HUES64 (cell line): ENCODE data around the gene TMOD3.

ENCODE experiments used
- H3K27ac ChIP-seq: 2 replicates; pipeline ENCODE4 v1.7.0; 2013; ENCODE audit warnings: low read depth, low read length, inconsistent platforms
- H3K27me3 ChIP-seq: 2 replicates; pipeline ENCODE4 v1.6.1; 2013; ENCODE audit warnings: mild to moderate bottlenecking, low read length; ENCODE audit not compliant: insufficient read depth
- H3K36me3 ChIP-seq: 2 replicates; pipeline ENCODE4 v1.6.1; 2013; ENCODE audit warnings: mild to moderate bottlenecking, low read length; ENCODE audit not compliant: insufficient read depth
- H3K4me1 ChIP-seq: 2 replicates; pipeline ENCODE4 v1.6.1; 2013; ENCODE audit warnings: mild to moderate bottlenecking, low read length, moderate library complexity; ENCODE audit not compliant: insufficient read depth
- H3K4me3 ChIP-seq: 2 replicates; pipeline ENCODE4 v1.5.1; 2013; ENCODE audit warnings: mild to moderate bottlenecking, low read length, moderate library complexity
- H3K9ac ChIP-seq: 2 replicates; pipeline ENCODE4 v1.6.1; 2013; ENCODE audit warnings: mild to moderate bottlenecking, low read depth, low read length
- H3K9me3 ChIP-seq: 2 replicates; pipeline ENCODE4 v1.6.1; 2013; ENCODE audit warnings: low read depth, low read length; ENCODE audit not compliant: insufficient read depth
- whole genome bisulfite sequencing: fragments of 150-250, 120-280 bp; methylation state at CpG from one replicate; pipeline ENCODE4 v1.1.7; 2013; ENCODE audit warnings: missing lambda C conversion rate; 5-methylcytosine and 5-hydroxymethylcytosine counted together

Gene TMOD3

DNA sequence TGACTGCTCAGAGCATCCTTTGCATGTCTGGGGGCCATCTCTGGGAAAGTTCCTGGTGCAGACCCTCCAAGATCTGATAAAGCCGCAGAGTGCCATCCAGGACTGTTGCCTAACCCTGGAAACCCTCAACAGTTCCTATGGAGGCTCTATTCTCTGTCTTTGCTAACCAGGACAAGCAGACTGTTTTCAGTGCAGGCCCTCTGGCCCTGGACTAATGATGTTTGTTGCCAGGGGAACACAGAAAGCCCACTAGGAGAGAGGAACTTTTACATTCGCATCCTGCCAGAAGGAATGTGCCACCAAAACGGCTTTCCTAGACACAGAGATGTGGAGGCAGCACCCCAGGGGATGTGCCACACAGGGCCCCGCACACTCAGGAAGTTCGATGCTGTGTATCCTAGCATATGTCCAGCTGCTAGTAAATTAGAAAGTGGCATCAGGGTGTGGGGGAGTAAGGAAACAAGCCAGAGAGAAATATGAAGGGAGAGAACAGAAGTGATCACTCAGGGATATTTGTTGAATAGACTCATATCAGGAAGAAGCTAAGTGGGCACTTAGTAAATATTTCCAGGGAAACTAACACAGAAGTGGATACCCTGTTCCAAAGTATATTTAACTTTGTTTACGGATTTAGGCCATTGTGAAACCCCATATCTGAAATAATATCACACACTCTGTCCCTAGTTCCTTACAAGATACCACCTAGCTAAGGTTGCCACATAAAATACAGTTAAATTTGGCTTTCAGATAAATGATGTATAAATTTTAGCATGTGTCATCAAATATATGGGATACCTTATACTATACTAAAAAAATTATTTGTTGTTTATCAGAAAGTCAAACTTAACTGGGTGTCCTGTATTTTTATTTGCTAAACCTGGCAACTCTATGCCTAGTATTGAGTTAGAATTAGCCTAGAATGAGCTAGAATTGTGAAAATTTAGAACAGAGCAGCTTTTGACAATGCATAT lies 29.9 kb upstream of the TMOD3 start:
- 76% methylated on average over 6 of the region's 6 CpGs for WGBS
- no peaks in the 10 kb centered on the region for H3K4me1 ChIP-seq
- no peak overlapping the region for H3K9ac ChIP-seq
- no peak overlapping the region for H3K4me3 ChIP-seq
- H3K9me3 ChIP-seq = no peaks in the 10 kb centered on the region
- H3K27ac ChIP-seq = no peak overlapping the region
- H3K36me3 ChIP-seq = no peaks in the 10 kb centered on the region
- no peaks in the 10 kb centered on the region for H3K27me3 ChIP-seq

DNA sequence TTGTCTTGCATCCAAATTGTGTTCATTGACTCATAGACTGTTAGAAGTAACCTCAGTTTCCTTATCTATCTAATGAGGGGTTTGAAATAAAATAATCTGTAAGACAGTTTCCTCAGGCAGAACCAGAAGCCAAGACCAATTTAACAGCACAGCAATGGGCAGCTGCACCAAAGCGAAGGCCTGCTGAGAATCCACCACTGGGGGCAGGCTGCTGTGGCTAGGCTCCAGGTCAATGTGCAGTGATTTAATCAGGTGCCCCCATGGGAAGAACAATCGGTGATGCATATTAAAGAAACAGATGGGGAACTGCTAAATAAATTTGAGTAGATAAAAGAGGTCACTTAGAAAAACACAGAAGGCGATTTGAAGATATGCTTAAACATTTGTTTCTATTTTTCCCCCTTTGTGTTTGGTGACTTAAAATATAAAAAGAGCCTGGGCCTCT lies 28.0 kb upstream of the TMOD3 start:
- 70% methylated on average over 3 of the region's 3 CpGs for WGBS
- Histone ChIP-seq H3K27me3 (no peaks in the 10 kb centered on the region), H3K9ac (no peak overlapping the region), H3K4me3 (no peak overlapping the region), H3K9me3 (no peaks in the 10 kb centered on the region), H3K4me1 (no peaks in the 10 kb centered on the region), H3K27ac (no peak overlapping the region), H3K36me3 (no peaks in the 10 kb centered on the region)

DNA sequence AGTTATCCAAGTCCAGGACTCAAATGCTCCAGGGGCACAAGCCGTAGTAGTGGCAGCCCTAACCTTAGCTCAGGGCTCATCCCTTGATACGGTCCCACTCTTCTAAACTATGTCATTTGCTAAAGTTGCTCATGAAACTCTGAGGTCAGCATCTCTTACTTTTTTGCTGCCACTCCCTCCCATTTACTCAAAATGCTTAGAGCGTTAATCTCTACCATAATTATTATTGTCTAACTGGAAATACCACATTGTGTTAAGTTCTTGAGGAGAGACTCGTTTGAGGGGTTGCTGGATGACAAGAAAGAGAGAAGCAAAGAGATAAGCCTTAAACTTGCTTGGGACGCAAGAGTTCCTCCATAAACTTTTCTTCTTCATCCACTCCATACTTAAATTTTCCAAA lies 26.9 kb upstream of the TMOD3 start:
- 95% methylated on average over 3 of the region's 5 CpGs for WGBS
- no peaks in the 10 kb centered on the region for H3K4me1 ChIP-seq
- no peaks in the 10 kb centered on the region for H3K27me3 ChIP-seq

GRCh38 chr15:51803965-51804364 lies 25.5 kb upstream of the TMOD3 start:
- Histone ChIP-seq H3K36me3 (no peaks in the 10 kb centered on the region), H3K27ac (no peak overlapping the region), H3K9me3 (no peaks in the 10 kb centered on the region), H3K27me3 (no peaks in the 10 kb centered on the region), H3K4me1 (no peaks in the 10 kb centered on the region), H3K9ac (no peak overlapping the region), H3K4me3 (no peak overlapping the region)
- WGBS = 79% methylated on average over 2 of the region's 2 CpGs

More for the DNA sequence above, 26.9 kb upstream of the TMOD3 start:
- no peak overlapping the region for H3K9ac ChIP-seq
- H3K4me3 ChIP-seq = no peak overlapping the region
- no peaks in the 10 kb centered on the region for H3K36me3 ChIP-seq
- H3K9me3 ChIP-seq = no peaks in the 10 kb centered on the region
- H3K27ac ChIP-seq = no peak overlapping the region

- Histone ChIP-seq H3K4me1 (no peaks in the 10 kb centered on the region), H3K27me3 (no peaks in the 10 kb centered on the region), H3K36me3 (no peaks in the 10 kb centered on the region), H3K4me3 (no peak overlapping the region), H3K9ac (no peak overlapping the region), H3K9me3 (no peaks in the 10 kb centered on the region), H3K27ac (no peak overlapping the region)
- WGBS = 91% methylated on average over 2 of the region's 2 CpGs
Observed at GRCh38 chr15:51806123-51806522, 23.3 kb upstream of the TMOD3 start.

GRCh38 chr15:51809457-51809856 lies 20.0 kb upstream of the TMOD3 start:
- Histone ChIP-seq H3K27ac (no peak overlapping the region), H3K36me3 (no peaks in the 10 kb centered on the region), H3K9me3 (no peaks in the 10 kb centered on the region), H3K4me3 (no peak overlapping the region), H3K9ac (no peak overlapping the region), H3K27me3 (no peaks in the 10 kb centered on the region), H3K4me1 (no peaks in the 10 kb centered on the region)
- 95% methylated on average over 1 of the region's 1 CpG for WGBS

DNA sequence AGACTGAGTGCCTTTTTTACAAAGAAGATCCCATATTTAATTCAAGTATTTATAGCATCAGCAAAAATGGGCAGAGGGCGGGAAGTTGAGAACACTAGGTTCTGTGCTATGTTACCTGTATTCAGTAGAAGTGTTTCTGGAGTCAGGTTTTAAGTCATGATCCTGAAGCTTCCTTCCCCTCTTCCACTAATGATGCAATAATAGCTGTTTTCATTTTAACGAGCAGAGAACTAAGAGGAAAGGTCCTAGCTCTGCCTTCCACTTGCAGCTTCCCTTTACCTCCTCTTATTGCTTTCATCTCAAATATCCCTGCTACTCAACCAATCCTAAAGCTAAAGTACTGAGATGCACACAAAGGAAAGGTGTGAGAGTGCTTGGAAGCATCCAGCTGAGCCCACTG lies 16.9 kb upstream of the TMOD3 start:
- H3K27ac ChIP-seq = no peak overlapping the region
- no peaks in the 10 kb centered on the region for H3K27me3 ChIP-seq
- H3K4me1 ChIP-seq = no peaks in the 10 kb centered on the region
- H3K9ac ChIP-seq = no peak overlapping the region
- H3K36me3 ChIP-seq = no peaks in the 10 kb centered on the region
- 86% methylated on average over 1 of the region's 2 CpGs for WGBS
- H3K9me3 ChIP-seq = no peaks in the 10 kb centered on the region
- no peak overlapping the region for H3K4me3 ChIP-seq

DNA sequence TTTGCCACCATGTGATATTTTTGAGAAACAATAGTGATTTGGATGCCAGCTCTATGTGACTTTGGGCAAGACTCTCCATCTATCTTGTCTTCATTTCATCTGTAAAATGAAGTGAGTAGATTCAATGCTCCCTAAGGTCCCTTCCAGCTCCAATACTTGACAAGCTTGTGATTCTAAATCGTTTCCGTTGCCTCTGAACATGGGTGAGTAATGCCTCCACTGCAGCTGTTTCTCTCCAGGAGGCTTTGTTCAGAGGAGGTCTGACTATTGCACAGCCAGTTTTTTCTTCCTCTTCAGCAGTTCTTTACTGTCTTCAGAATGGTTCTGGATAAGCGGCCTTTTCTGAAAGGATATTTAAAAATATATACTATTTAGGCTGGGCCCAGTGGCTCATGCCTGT lies 14.8 kb upstream of the TMOD3 start:
- no peak overlapping the region for H3K9ac ChIP-seq
- H3K4me3 ChIP-seq = no peak overlapping the region
- H3K27ac ChIP-seq = no peak overlapping the region
- H3K27me3 ChIP-seq = no peaks in the 10 kb centered on the region
- no peaks in the 10 kb centered on the region for H3K36me3 ChIP-seq
- H3K4me1 ChIP-seq = no peaks in the 10 kb centered on the region
- WGBS = 93% methylated on average over 2 of the region's 3 CpGs
- no peaks in the 10 kb centered on the region for H3K9me3 ChIP-seq

DNA sequence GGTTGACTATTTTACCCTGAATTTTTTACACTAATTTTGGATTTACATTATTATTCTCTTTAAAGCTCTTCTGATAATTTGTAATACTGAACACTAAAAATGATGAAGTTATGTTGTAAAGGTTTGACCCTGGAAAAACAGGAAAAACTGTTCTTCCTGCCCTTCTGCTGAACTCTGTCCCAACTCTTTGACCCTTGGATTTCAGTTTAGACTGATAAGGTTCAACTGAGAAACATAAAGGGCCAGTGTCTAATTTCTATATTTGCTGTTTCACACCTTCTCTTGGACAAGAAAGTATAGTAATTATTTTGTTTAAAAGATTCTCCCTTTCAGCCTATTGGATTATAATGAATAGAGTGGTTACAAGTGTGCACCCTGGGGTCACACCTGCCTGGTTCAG lies 12.8 kb upstream of the TMOD3 start:
- no peaks in the 10 kb centered on the region for H3K4me1 ChIP-seq
- H3K9me3 ChIP-seq = peaks cover 7% of the 10 kb centered on the region; the same call in 1 of the 2 replicates
- H3K27me3 ChIP-seq = no peaks in the 10 kb centered on the region
- H3K36me3 ChIP-seq = no peaks in the 10 kb centered on the region
- no peak overlapping the region for H3K27ac ChIP-seq
- no peak overlapping the region for H3K9ac ChIP-seq
- H3K4me3 ChIP-seq = no peak overlapping the region

DNA sequence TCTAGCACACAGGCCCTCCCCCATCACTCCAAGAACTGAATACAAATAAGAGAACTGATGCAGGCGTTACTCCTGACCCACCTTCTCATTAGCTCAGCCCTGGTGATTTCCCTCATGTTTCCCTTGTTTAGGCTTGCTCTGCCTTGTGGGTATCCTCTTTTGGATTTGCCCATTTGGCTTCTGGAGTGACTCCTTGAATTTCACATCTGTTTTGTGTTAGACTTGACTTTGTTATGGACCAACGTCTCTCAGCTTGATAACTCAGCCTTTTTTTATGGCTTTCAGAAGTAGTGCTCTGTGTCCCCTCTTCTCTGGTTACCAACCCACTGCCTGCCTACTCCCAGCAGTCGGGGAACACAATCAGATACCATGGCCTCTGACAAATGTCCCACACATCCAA lies 11.3 kb upstream of the TMOD3 start:
- 82% methylated on average over 3 of the region's 3 CpGs for WGBS
- H3K9ac ChIP-seq = no peak overlapping the region
- H3K9me3 ChIP-seq = peaks cover 9% of the 10 kb centered on the region; the same call in 1 of the 2 replicates
- H3K4me1 ChIP-seq = no peaks in the 10 kb centered on the region
- no peaks in the 10 kb centered on the region for H3K27me3 ChIP-seq
- no peak overlapping the region for H3K27ac ChIP-seq
- no peaks in the 10 kb centered on the region for H3K36me3 ChIP-seq
- H3K4me3 ChIP-seq = no peak overlapping the region

DNA sequence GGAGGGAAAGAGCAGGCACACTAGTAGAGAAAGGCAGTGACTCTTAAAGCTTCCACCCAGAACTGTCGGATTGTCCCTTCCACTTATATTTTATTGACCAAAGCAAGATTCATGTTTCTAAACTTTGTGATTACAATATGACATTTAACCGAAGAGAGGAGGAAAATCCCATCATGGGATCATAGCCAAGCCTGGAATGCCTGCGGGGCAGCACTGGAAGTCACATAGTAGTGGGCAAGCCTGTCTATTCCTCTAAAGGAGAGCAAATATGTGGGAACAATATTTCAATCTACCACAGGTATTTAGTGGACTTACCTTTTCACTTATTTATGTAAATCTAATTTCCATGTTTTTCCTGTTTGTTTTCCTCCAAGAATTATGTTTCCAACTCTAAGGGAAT lies 3.8 kb upstream of the TMOD3 start:
- Histone ChIP-seq H3K36me3 (no peaks in the 10 kb centered on the region), H3K27ac (no peak overlapping the region), H3K4me3 (no peak overlapping the region), H3K9ac (no peak overlapping the region), H3K4me1 (peaks cover 3% of the 10 kb centered on the region), H3K27me3 (peaks cover 3% of the 10 kb centered on the region; the same call in 1 of the 2 replicates), H3K9me3 (peaks cover 9% of the 10 kb centered on the region; the same call in 1 of the 2 replicates)
- WGBS = 90% methylated on average over 2 of the region's 3 CpGs
